GM12874 (cell line): ENCODE measurements around the gene RPS3A.
A peak's percentile ranks its signal among the peaks of the same experiment; 100 is the strongest.

Experiments used
- CTCF ChIP-seq: IDR thresholded peaks from 2 replicates; pipeline ENCODE4 v1.5.1; 2011; ENCODE audit warnings: low read depth, mild to moderate bottlenecking, control low read depth, low read length, moderate library complexity; ENCODE audit not compliant: insufficient read depth

Gene RPS3A

GRCh38 chr4:151117371-151117962, 18.0 kb downstream of the RPS3A start:
- TF ChIP-seq CTCF, result peak; percentile 60

- no peak for TF ChIP-seq CTCF
Measured at GRCh38 chr4:151129796-151130195, 30.4 kb downstream of the RPS3A start.

- no peak for TF ChIP-seq CTCF
Measured at GRCh38 chr4:151133311-151133710, 33.9 kb downstream of the RPS3A start.

DNA sequence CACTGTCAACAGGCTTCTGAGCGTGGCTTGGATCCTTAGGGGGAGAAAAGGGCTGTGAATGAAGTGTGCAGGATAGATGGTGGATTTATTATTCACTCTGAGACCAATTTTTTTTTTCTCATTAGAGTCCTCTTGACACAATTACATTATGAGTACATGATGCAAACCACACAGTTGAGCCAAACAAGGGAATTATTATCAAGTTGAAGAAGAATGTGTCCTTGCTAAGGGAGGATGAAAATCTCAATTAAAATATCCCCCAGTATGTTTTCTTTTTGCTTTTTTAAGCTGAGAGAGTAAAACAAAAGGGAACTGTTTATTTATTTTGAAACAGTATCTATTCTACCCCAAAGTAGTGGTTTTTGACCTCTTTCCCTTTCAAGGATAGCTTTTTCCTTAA, 40.4 kb downstream of the RPS3A start:
- no peak for TF ChIP-seq CTCF

DNA sequence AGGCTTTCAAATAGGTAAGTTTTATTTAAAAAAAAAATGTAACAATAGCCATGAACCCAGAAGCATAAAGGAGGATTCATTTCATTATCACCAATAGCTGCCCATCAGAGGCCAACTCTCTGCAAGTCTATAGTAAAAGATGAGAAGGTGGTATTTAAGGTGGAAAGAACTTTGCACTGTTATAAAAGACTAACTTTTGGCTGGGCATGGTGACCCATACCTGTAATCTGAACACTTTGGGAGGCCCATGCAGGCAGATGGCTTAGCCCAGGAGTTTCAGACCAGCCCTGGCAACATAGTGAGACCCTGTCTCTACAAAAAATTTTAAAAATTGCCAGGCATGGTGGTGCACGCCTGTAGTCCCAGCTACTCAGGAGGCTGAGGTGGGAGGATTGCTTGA, 43.3 kb downstream of the RPS3A start:
- TF ChIP-seq CTCF, result no peak

- TF ChIP-seq CTCF, result no peak
Measured at GRCh38 chr4:151143162-151143561, 43.7 kb downstream of the RPS3A start.

DNA sequence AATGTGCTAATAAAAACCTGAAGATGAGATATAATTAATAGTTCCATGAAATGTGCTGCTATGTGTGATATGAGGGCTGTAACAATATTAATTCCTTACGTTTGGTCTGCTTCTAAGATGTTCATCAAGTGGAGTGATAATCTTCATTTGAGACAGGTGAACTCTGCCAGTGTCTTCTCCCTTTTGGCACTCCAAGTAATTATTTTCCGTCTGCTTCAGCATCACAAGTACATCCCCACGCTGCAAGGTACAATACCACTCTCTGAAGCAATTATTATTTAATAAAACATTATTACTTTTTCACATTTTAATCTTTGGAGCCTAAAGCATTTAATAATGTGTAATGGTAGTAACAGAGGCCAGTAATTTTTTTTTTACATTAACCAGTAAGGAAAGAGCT, 44.4 kb downstream of the RPS3A start:
- no peak for TF ChIP-seq CTCF
